H1 (cell line): ENCODE results near the gene CYP3A7. TPM values are rescaled to one million over a fixed set of nuclear protein-coding genes. Genes with fewer than 3 reads are reported as not detected.

Experiments used
- CTCF ChIA-PET: fragments of 300-600 bp; sonication (Branson Sonifier 250); formaldehyde crosslinking; loops from one replicate; lab custom pipeline; 2021; ENCODE audit not compliant: partially characterized antibody; lab: Charles Lee
- POLR2A ChIA-PET: fragments of 300-600 bp; sonication (Branson Sonifier 250); formaldehyde crosslinking; loops from one replicate; lab custom pipeline; 2021; ENCODE audit warnings: inconsistent platforms; ENCODE audit not compliant: partially characterized antibody; lab: Charles Lee
- DNase-seq, 2 experiments: peaks; one replicate each; pipeline versions ENCODE4 v3.0.0 to v3.0.0-alpha.2; 2010 to 2022; ENCODE audit warnings: low spot score in 2 of 2, low read depth in 1 of 2, mixed read lengths in 1 of 2
- FAIRE-seq: peaks from 2 replicates; lab custom pipeline; 2011; peaks lifted over from hg19 to GRCh38; lab: Jason Lieb, UNC
- H2AFZ ChIP-seq: 2 replicates; pipeline ENCODE4 v1.8.1; 2012; ENCODE audit warnings: low read length, inconsistent platforms
- H2AK5ac ChIP-seq: 2 replicates; pipeline ENCODE4 v1.6.1; 2013; ENCODE audit warnings: low read depth, low read length
- H2BK120ac ChIP-seq: replicated peaks from 2 replicates; pipeline ENCODE3; 2013; ENCODE audit warnings: low read depth, low read length, inconsistent platforms
- H2BK12ac ChIP-seq: 2 replicates; pipeline ENCODE4 v1.6.1; 2013; ENCODE audit warnings: low read depth, low read length
- H2BK15ac ChIP-seq: 2 replicates; pipeline ENCODE4 v1.6.1; 2013; ENCODE audit warnings: low read length
- H2BK20ac ChIP-seq: 2 replicates; pipeline ENCODE4 v1.6.1; 2013; ENCODE audit warnings: low read length
- H2BK5ac ChIP-seq: 2 replicates; pipeline ENCODE4 v1.6.1; 2013; ENCODE audit warnings: low read depth, low read length
- H3K14ac ChIP-seq: 2 replicates; pipeline ENCODE4 v1.6.1; 2013; ENCODE audit warnings: inconsistent platforms; ENCODE audit not compliant: insufficient read length
- H3K18ac ChIP-seq: 2 replicates; pipeline ENCODE4 v1.6.1; 2013; ENCODE audit warnings: low read length; ENCODE audit errors: extremely low read depth
- H3K23ac ChIP-seq: 2 replicates; pipeline ENCODE4 v1.6.1; 2013; ENCODE audit warnings: inconsistent platforms; ENCODE audit not compliant: insufficient read length
- H3K23me2 ChIP-seq: 2 replicates; pipeline ENCODE4 v1.6.1; 2013; ENCODE audit warnings: low read depth, low read length
- H3K27ac ChIP-seq: 2 replicates; pipeline ENCODE4 v1.6.1; 2011; ENCODE audit warnings: low read depth, low read length, inconsistent platforms
- H3K27me3 ChIP-seq, 4 experiments: replicated peaks in 1 of 4; 1 replicate in 1 of 4; 2 replicates in 3 of 4; pipeline versions ENCODE4 v1.6.1 to v1.8.1; 2011 to 2013; ENCODE audit warnings: low read length in 3 of 4, mild to moderate bottlenecking in 3 of 4, inconsistent platforms in 2 of 4, mixed read lengths in 2 of 4, moderate library complexity in 1 of 4; ENCODE audit not compliant: control insufficient read depth in 3 of 4, insufficient read depth in 3 of 4; ENCODE audit errors: extremely low read depth in 1 of 4
- H3K36me3 ChIP-seq, 4 experiments: 2 replicates each; pipeline versions ENCODE4 v1.6.1 to v1.8.1; 2011 to 2013; ENCODE audit warnings: mild to moderate bottlenecking in 4 of 4, low read length in 3 of 4, moderate library complexity in 2 of 4, control low read depth in 1 of 4, inconsistent platforms in 1 of 4; ENCODE audit not compliant: insufficient read depth in 4 of 4, control insufficient read depth in 2 of 4
- H3K4ac ChIP-seq: replicated peaks from 2 replicates; pipeline ENCODE3; 2013; ENCODE audit warnings: low read length, low read depth, mixed read lengths, inconsistent platforms; ENCODE audit not compliant: insufficient read length
- H3K4me1 ChIP-seq, 4 experiments: replicated peaks in 1 of 4; 1 replicate in 1 of 4; 2 replicates in 3 of 4; pipeline versions ENCODE4 v1.6.1 to v1.8.1; 2011 to 2013; ENCODE audit warnings: low read length in 3 of 4, inconsistent platforms in 2 of 4, mixed read lengths in 1 of 4; ENCODE audit not compliant: insufficient read depth in 4 of 4, control insufficient read depth in 3 of 4
- H3K4me2 ChIP-seq, 2 experiments: 2 replicates each; pipeline versions ENCODE4 v1.6.1 to v1.8.1; 2011 to 2013; ENCODE audit warnings: low read depth in 2 of 2, low read length in 2 of 2, control low read depth in 1 of 2, inconsistent platforms in 1 of 2, mild to moderate bottlenecking in 1 of 2; ENCODE audit not compliant: insufficient read depth in 1 of 2
- H3K4me3 ChIP-seq, 4 experiments: fragments of 200-600, 300-600 bp in 1 of 4; sonication (generic), shearing (Covaris generic), sonication (Bioruptor Twin) in 1 of 4; 2 replicates each; pipeline versions ENCODE4 v1.5.1 to v1.8.1; 2011 to 2016; ENCODE audit warnings: low read length in 4 of 4, low read depth in 3 of 4, control low read depth in 2 of 4, inconsistent platforms in 2 of 4, mild to moderate bottlenecking in 2 of 4, mixed read lengths in 1 of 4, moderate library complexity in 1 of 4; ENCODE audit not compliant: insufficient read depth in 2 of 4; ENCODE audit errors: extremely low read depth in 1 of 4
- H3K56ac ChIP-seq: replicated peaks from 2 replicates; pipeline ENCODE3; 2013; ENCODE audit warnings: low read depth, mild to moderate bottlenecking, mixed read lengths, low read length, inconsistent platforms; ENCODE audit not compliant: insufficient read length
- H3K79me1 ChIP-seq: 2 replicates; pipeline ENCODE4 v1.6.1; 2013; ENCODE audit warnings: low read depth, low read length, control low read depth
- H3K79me2 ChIP-seq, 2 experiments: 2 replicates each; pipeline versions ENCODE4 v1.6.1 to v1.8.1; 2012 to 2013; ENCODE audit warnings: low read length in 2 of 2, mild to moderate bottlenecking in 2 of 2, inconsistent platforms in 1 of 2; ENCODE audit not compliant: insufficient read depth in 2 of 2, control insufficient read depth in 1 of 2
- H3K9ac ChIP-seq, 4 experiments: replicated peaks in 1 of 4; 1 replicate in 1 of 4; 2 replicates in 3 of 4; pipeline versions ENCODE4 v1.6.1 to v1.8.1; 2011 to 2013; ENCODE audit warnings: low read depth in 3 of 4, low read length in 3 of 4, control low read depth in 2 of 4, mild to moderate bottlenecking in 2 of 4, moderate library complexity in 2 of 4, inconsistent platforms in 1 of 4; ENCODE audit errors: extremely low read depth in 1 of 4
- H3K9me3 ChIP-seq, 2 experiments: 2 replicates each; pipeline versions ENCODE4 v1.6.1 to v1.8.1; 2012 to 2013; ENCODE audit warnings: mild to moderate bottlenecking in 2 of 2, moderate library complexity in 2 of 2, control low read depth in 1 of 2, inconsistent platforms in 1 of 2, low read depth in 1 of 2, low read length in 1 of 2, mixed read lengths in 1 of 2; ENCODE audit not compliant: insufficient read depth in 2 of 2
- H4K20me1 ChIP-seq, 2 experiments: replicated peaks in 1 of 2; 2 replicates each; pipeline versions ENCODE3 to v1.8.1; 2011 to 2013; ENCODE audit warnings: inconsistent platforms in 2 of 2, low read length in 2 of 2, mild to moderate bottlenecking in 1 of 2; ENCODE audit not compliant: insufficient read depth in 2 of 2, control insufficient read depth in 1 of 2
- H4K5ac ChIP-seq: 2 replicates; pipeline ENCODE4 v1.6.1; 2013; ENCODE audit warnings: low read length, low read depth, mixed read lengths, inconsistent platforms; ENCODE audit not compliant: insufficient read length
- H4K8ac ChIP-seq: 2 replicates; pipeline ENCODE4 v1.8.0; 2013; ENCODE audit warnings: mild to moderate bottlenecking, moderate library complexity, low read length, inconsistent platforms; ENCODE audit not compliant: insufficient read depth; ENCODE audit errors: extremely low read depth
- H4K91ac ChIP-seq: replicated peaks from 2 replicates; pipeline ENCODE3; 2013; ENCODE audit warnings: low read length, mixed read lengths, inconsistent platforms; ENCODE audit not compliant: insufficient read length
- ASH2L ChIP-seq: fragments of 200-600, 300-600 bp; sonication (generic); IDR thresholded peaks from one replicate; pipeline ENCODE4 v1.7.1; 2017; ENCODE audit warnings: low read length
- ATF2 ChIP-seq: IDR thresholded peaks from 2 replicates; pipeline ENCODE4 v1.6.1; 2012; ENCODE audit warnings: low read length, inconsistent platforms
- BRCA1 ChIP-seq: IDR thresholded peaks from 2 replicates; pipeline ENCODE4 v1.6.1; 2012; ENCODE audit warnings: low read depth, low read length, improper control_type of control experiment
- CBX8 ChIP-seq: fragments of 300-800, 300-1000 bp; sonication (generic); IDR thresholded peaks from 2 replicates; pipeline ENCODE4 v1.7.1; 2016; ENCODE audit warnings: low read depth, low read length, borderline replicate concordance
- CEBPB ChIP-seq: IDR thresholded peaks from 2 replicates; pipeline ENCODE4 v1.6.1; 2012; ENCODE audit warnings: low read depth, low read length
- CHD1 ChIP-seq: IDR thresholded peaks from 2 replicates; pipeline ENCODE4 v1.6.1; 2012; ENCODE audit warnings: low read depth, low read length, improper control_type of control experiment
- CHD2 ChIP-seq: IDR thresholded peaks from 2 replicates; pipeline ENCODE4 v1.6.1; 2012; ENCODE audit warnings: low read length, improper control_type of control experiment
- FOSL1 ChIP-seq: IDR thresholded peaks from 2 replicates; pipeline ENCODE4 v1.6.1; 2011; ENCODE audit warnings: mild to moderate bottlenecking, low read depth, low read length, moderate library complexity; ENCODE audit not compliant: insufficient read depth
- HDAC6 ChIP-seq: IDR thresholded peaks from one replicate; pipeline ENCODE4 v1.7.1; 2012; ENCODE audit warnings: low read depth, mild to moderate bottlenecking, inconsistent platforms, low read length, moderate library complexity
- KDM5A ChIP-seq: fragments of 200-600 bp; IDR thresholded peaks from 2 replicates; pipeline ENCODE4 v1.7.1; 2012; ENCODE audit warnings: mild to moderate bottlenecking, low read length, inconsistent platforms, mixed read lengths
- SP2 ChIP-seq: IDR thresholded peaks from 2 replicates; pipeline ENCODE4 v1.6.1; 2012; ENCODE audit warnings: mild to moderate bottlenecking, low read length, inconsistent platforms
- TBP ChIP-seq: IDR thresholded peaks from 2 replicates; pipeline ENCODE4 v1.6.1; 2011; ENCODE audit warnings: low read depth, low read length, improper control_type of control experiment
- TCF12 ChIP-seq: IDR thresholded peaks from 2 replicates; pipeline ENCODE4 v1.6.1; 2011; ENCODE audit warnings: low read depth, mild to moderate bottlenecking, low read length
- TEAD4 ChIP-seq: IDR thresholded peaks from 2 replicates; pipeline ENCODE4 v1.6.1; 2012; ENCODE audit warnings: low read depth, low read length, inconsistent platforms, mixed read lengths
- ZNF274 ChIP-seq: IDR thresholded peaks from 2 replicates; pipeline ENCODE4 v1.7.0; 2012; ENCODE audit warnings: low read length, borderline replicate concordance; ENCODE audit errors: extremely low read depth
- WGBS, 2 experiments: shearing (Covaris generic) in 1 of 2; methylation state at CpG; one replicate each; pipeline versions ENCODE4 v1.1.6 to v1.1.7; 2013 to 2015; ENCODE audit warnings: low lambda C conversion rate in 2 of 2, mixed read lengths in 2 of 2, inconsistent platforms in 1 of 2, low coverage in 1 of 2, missing lambda C conversion rate in 1 of 2; ENCODE audit not compliant: insufficient replicate concordance in 2 of 2, insufficient coverage in 1 of 2, insufficient read length in 1 of 2; ENCODE audit errors: extremely low coverage in 1 of 2, missing lambda C conversion rate in 1 of 2; 5-methylcytosine and 5-hydroxymethylcytosine counted together
- polyA plus RNA-seq, 7 experiments: library from polyadenylated mRNA; depleted of rRNA in 3 of 7; stranded (reverse) in 5 of 7; unstranded in 2 of 7; fragments of >200 nt in 5 of 7; fragments of 200-250 nt in 2 of 7; gene quantifications; 1 replicate in 5 of 7; 2 replicates in 1 of 7; 4 replicates in 1 of 7; pipeline versions ENCODE4 v1.2.1 to v1.2.3, GENCODE V29; 2011 to 2013; ENCODE audit warnings: missing spikeins in 2 of 7, mixed read lengths in 2 of 7
- total RNA-seq: library from RNA; stranded (reverse); fragmentation: NEBNext Ultra II Directional; extraction: Animal tissue kit (Norgen Biotek cat#: 25700); gene quantifications from 2 replicates; pipeline ENCODE4 v1.2.1, GENCODE V29; 2021

CYP3A7 gene
- total and polyA plus RNA-seq, 2 of the 8 experiments (the other 6 are each of a cell fraction or from before 2014, with no cell fraction given), result not detected

- Histone ChIP-seq H3K4me2 (no peak overlapping the region), H2BK5ac (no peak overlapping the region), H3K4ac (no peak overlapping the region), H3K79me1 (no peaks in the 10 kb centered on the region), H3K56ac (no peak overlapping the region), H2BK20ac (no peak overlapping the region), H3K27me3 (no peaks in the 10 kb centered on the region), H2AFZ (no peak overlapping the region), H3K18ac (no peak overlapping the region), H4K20me1 (no peaks in the 10 kb centered on the region), H4K5ac (no peak overlapping the region), H3K4me3 (no peak overlapping the region), H3K9ac (no peak overlapping the region), H4K8ac (no peak overlapping the region), H3K27ac (no peak overlapping the region), H3K14ac (no peak overlapping the region), H3K4me1 (peaks cover 0 to 10% (median 0%) of the 10 kb centered on the region in 4 experiments; a peak in 3 of 7 replicates), H3K36me3 (no peaks in the 10 kb centered on the region), H3K23ac (no peak overlapping the region), H4K91ac (no peak overlapping the region), H2BK12ac (no peak overlapping the region), H3K9me3 (no peaks in the 10 kb centered on the region), H3K79me2 (no peaks in the 10 kb centered on the region), H3K23me2 (no peaks in the 10 kb centered on the region), H2AK5ac (no peak overlapping the region), H2BK15ac (no peak overlapping the region), H2BK120ac (no peak overlapping the region)
- no peak for FAIRE-seq
- CTCF ChIA-PET, result interaction anchor here (1.1 kb wide), 1 partner anchor 117 kb away, joined by 3 read pairs; no protein-coding TSS in a partner anchor
- WGBS, 2 experiments, result 76% methylated on average over 1 of the region's 1 CpG; no CpG with 5 or more reads in 1 of the 2 experiments
- POLR2A ChIA-PET, result interaction anchor here (0.6 to 1.2 kb wide), 4 partner anchors 14 to 967 kb away, joined by 3 to 4 read pairs (median 3); partner anchors contain the start of gene ZNF655
- no peak for DNase-seq
- no peak for TF ChIP-seq KDM5A
- no peak for TF ChIP-seq ZNF274
- no peak for TF ChIP-seq BRCA1
- TF ChIP-seq TCF12, result no peak
- TF ChIP-seq TBP, result no peak
- no peak for TF ChIP-seq HDAC6
- TF ChIP-seq TEAD4, result no peak
- TF ChIP-seq ASH2L, result no peak
- no peak for TF ChIP-seq FOSL1
- no peak for TF ChIP-seq ATF2
- TF ChIP-seq SP2, result no peak
- TF ChIP-seq CBX8, result no peak
- TF ChIP-seq CHD1, result no peak
- no peak for TF ChIP-seq CHD2
- no peak for TF ChIP-seq CEBPB
Observed at GRCh38 chr7:99694912-99695304, 40.1 kb downstream of the CYP3A7 start.
